Panc1 (cell line): Measurements from ENCODE around the gene ERMP1.

Experiments
- POLR2AphosphoS5 ChIP-seq: IDR thresholded peaks from 2 replicates; pipeline ENCODE4 v1.6.1; 2012; ENCODE audit warnings: mild to moderate bottlenecking, low read depth, low read length, moderate library complexity
- TCF7L2 ChIP-seq: IDR thresholded peaks from 2 replicates; pipeline ENCODE4 v1.6.1; 2011; ENCODE audit warnings: mild to moderate bottlenecking, low read depth, low read length, inconsistent platforms
- TF ChIP-seq, protein P1 (sequence below), 2 experiments: IDR thresholded peaks; 2 replicates each; pipeline ENCODE4 v1.6.1; 2011 to 2012; ENCODE audit warnings: low read depth in 2 of 2, control low read depth in 1 of 2, low read length in 1 of 2, mild to moderate bottlenecking in 1 of 2, moderate library complexity in 1 of 2; ENCODE audit not compliant: insufficient read depth in 1 of 2
- TF ChIP-seq, protein P2 (sequence below): fragments of 450-650 bp; IDR thresholded peaks from 2 replicates; pipeline ENCODE4 v1.5.1; 2017; ENCODE audit warnings: mild to moderate bottlenecking

DNA sequence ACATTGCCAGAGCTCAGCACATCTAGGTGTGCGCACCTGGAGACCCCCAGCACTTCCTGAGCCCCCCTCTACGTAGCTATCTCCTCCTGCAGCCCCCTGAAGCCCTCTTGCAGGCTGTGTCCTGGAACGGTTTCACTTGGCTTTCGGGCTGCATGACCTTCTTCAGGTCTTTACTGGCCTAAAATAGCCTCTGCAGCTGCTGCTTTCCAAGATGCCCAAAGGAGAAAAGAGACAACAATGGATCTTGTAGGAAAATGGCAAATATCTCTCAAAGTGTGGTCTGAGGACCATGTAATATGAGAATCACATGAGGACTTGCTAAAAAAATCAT is 6.6 kb upstream of the ERMP1 start:
- TF ChIP-seq POLR2AphosphoS5 (no peak), TCF7L2 (no peak)
- TF ChIP-seq, protein P1, sequence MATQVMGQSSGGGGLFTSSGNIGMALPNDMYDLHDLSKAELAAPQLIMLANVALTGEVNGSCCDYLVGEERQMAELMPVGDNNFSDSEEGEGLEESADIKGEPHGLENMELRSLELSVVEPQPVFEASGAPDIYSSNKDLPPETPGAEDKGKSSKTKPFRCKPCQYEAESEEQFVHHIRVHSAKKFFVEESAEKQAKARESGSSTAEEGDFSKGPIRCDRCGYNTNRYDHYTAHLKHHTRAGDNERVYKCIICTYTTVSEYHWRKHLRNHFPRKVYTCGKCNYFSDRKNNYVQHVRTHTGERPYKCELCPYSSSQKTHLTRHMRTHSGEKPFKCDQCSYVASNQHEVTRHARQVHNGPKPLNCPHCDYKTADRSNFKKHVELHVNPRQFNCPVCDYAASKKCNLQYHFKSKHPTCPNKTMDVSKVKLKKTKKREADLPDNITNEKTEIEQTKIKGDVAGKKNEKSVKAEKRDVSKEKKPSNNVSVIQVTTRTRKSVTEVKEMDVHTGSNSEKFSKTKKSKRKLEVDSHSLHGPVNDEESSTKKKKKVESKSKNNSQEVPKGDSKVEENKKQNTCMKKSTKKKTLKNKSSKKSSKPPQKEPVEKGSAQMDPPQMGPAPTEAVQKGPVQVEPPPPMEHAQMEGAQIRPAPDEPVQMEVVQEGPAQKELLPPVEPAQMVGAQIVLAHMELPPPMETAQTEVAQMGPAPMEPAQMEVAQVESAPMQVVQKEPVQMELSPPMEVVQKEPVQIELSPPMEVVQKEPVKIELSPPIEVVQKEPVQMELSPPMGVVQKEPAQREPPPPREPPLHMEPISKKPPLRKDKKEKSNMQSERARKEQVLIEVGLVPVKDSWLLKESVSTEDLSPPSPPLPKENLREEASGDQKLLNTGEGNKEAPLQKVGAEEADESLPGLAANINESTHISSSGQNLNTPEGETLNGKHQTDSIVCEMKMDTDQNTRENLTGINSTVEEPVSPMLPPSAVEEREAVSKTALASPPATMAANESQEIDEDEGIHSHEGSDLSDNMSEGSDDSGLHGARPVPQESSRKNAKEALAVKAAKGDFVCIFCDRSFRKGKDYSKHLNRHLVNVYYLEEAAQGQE (IDR thresholded peaks at IDR 0.05; ENCODE audit: insufficient read depth in 1 of 2, low read depth in 2 of 2, low read length in 1 of 2) = no peak
- TF ChIP-seq, protein P2, sequence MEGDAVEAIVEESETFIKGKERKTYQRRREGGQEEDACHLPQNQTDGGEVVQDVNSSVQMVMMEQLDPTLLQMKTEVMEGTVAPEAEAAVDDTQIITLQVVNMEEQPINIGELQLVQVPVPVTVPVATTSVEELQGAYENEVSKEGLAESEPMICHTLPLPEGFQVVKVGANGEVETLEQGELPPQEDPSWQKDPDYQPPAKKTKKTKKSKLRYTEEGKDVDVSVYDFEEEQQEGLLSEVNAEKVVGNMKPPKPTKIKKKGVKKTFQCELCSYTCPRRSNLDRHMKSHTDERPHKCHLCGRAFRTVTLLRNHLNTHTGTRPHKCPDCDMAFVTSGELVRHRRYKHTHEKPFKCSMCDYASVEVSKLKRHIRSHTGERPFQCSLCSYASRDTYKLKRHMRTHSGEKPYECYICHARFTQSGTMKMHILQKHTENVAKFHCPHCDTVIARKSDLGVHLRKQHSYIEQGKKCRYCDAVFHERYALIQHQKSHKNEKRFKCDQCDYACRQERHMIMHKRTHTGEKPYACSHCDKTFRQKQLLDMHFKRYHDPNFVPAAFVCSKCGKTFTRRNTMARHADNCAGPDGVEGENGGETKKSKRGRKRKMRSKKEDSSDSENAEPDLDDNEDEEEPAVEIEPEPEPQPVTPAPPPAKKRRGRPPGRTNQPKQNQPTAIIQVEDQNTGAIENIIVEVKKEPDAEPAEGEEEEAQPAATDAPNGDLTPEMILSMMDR = no peak
